ENCODE results near the gene UBXN11.

The UBXN11 gene

GRCh38 chr1:26268290-26269197, 37.9 kb downstream of the UBXN11 start:
- DNase-seq (ENCODE audit: low spot score): no peak

GRCh38 chr1:26265405-26265804, 41.0 kb downstream of the UBXN11 start:
- DNase-seq (ENCODE audit: low spot score): no peak

GRCh38 chr1:26263212-26263611, 43.2 kb downstream of the UBXN11 start:
- no peak for DNase-seq (ENCODE audit: low spot score)

GRCh38 chr1:26259578-26259977, 46.9 kb downstream of the UBXN11 start:
- DNase-seq (ENCODE audit: low spot score): no peak

- DNase-seq (ENCODE audit: low spot score): no peak
These were observed 47.4 kb downstream of the UBXN11 start for GRCh38 chr1:26259005-26259404.

GRCh38 chr1:26257222-26257621, 49.2 kb downstream of the UBXN11 start:
- DNase-seq (ENCODE audit: low spot score): no peak

GRCh38 chr1:26254404-26254803, 52.0 kb downstream of the UBXN11 start:
- no peak for DNase-seq (ENCODE audit: low spot score)

- no peak for DNase-seq (ENCODE audit: low spot score)
These were observed 53.7 kb downstream of the UBXN11 start for GRCh38 chr1:26252718-26253117.

GRCh38 chr1:26239936-26240335, 66.5 kb downstream of the UBXN11 start:
- peak; percentile 19 for DNase-seq (ENCODE audit: low spot score)

- no peak for DNase-seq (ENCODE audit: low spot score)
These were observed 69.0 kb downstream of the UBXN11 start for GRCh38 chr1:26237230-26237966.

GRCh38 chr1:26234644-26235370, 71.6 kb downstream of the UBXN11 start:
- DNase-seq (ENCODE audit: low spot score): no peak

- DNase-seq (ENCODE audit: low spot score): peak; percentile 99
These were observed 72.4 kb downstream of the UBXN11 start, which contains the start of gene CEP85 for GRCh38 chr1:26233903-26234643. Gene CEP85 (plus strand): TSS chr1:26234200. CDS start chr1:26239784, 5,584 bp downstream.

All from hepatic stellate cell (primary cell).